Measurements from ENCODE around the gene NR2F2.

Gene NR2F2

DNA sequence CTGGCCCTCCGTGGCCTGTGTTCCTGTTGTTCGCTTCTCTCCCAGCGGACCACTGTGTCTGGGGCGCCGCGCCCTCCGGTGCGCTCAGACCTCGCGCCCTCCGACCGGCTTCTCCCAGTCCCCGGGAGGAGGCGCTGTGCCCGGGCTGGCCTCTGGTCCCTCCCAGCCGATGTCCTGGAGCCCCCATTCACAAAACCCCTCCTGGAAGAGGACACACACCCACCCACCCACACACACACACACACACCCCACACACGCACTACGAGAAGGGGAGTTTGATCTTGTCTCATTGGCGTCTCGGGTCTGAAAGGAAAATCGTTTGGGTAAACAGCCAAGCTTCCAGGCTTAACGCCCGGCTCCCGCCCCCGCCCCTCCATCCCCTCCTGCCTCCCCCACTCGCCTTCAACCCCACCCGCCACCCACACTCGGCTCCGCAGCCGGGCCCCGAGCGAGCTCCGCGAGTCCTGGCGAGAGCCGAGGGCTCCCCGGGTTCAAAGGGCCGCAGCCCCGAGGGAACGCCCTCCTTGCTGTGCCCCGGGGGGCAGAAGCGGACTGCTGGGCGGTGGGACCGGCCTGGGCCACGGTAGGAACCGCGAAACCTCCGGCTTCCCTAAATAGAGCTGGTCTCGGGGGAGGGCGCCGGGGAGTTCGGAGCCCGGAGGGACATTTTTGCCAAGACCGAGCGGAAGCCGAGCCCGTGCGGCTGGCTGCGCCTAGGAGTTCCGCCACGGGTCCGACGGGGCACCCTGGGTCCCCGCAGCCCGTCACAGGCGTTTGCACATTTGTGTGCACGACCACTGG is 23.6 kb downstream of the NR2F2 start:
- DNase-seq (ENCODE audit: low spot score) = no peak

DNA sequence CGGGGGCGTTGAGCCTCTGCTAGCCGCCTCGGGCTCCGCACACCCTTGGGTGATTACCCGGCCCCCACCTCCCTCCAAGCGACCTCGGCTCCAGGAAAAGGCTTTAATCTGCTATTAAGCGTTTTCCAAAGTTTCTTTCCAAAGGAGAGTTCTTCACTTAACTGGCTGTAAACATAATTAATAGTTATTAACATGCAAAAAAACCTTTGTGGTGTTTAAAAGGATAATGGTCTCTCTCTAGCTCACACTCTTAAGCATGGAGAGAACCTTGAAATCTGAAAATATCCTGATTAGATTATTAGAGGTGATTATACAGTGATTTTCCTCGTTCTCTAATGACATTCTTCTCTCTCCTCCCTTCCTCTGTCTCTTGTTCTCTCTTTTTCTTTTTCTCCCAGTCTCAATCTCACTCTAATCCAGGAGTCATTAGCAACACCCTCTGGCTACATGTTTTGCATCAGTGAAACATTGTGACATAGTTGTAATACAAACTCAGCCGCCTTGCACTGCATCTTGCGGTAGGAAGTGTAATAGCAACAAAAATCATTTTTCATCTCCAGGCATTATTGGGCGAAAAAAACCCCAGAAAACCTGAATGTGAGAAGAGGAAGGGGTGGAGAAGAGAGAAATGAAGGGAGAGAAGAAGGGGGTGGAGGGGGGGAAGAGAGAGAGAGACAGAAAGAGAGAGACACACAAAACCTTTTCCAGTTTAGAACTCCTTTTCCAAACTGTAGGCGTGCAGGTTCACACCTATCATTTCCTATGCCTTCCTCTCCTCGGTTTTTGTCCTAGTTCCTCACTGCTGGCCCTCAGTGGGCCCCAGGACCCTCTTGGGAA is 24.4 kb downstream of the NR2F2 start:
- DNase-seq (ENCODE audit: low spot score) = no peak

DNA sequence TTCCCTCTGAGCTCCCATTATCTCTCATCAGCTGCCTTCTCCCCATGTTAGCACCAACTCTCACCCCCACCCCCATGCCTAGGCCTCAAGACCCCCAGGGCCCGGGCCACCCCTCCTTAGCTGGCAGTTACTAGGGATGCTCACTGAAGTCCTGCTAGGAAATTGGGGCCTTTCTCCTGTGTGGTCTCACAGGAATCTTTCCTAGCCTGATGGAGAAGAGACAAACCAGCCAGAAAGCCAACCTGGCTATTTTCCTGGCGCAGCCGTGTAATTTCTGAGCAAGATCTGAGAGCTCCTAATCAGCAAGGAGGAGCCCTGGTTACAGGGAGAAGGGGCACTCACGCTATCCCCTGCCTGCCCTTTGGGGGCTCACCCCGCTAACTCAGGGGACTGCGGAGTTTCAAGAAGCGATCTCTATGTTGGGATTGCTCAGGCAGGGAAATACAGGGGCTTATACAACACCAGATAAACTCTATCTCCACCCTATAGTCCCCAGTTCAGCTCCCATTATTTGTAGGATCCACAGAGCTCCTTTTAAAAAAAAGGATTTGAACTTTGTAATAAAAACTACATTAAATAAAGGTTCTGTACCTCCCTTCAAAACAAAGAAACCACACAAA is 25.2 kb downstream of the NR2F2 start:
- no peak for DNase-seq (ENCODE audit: low spot score)

DNA sequence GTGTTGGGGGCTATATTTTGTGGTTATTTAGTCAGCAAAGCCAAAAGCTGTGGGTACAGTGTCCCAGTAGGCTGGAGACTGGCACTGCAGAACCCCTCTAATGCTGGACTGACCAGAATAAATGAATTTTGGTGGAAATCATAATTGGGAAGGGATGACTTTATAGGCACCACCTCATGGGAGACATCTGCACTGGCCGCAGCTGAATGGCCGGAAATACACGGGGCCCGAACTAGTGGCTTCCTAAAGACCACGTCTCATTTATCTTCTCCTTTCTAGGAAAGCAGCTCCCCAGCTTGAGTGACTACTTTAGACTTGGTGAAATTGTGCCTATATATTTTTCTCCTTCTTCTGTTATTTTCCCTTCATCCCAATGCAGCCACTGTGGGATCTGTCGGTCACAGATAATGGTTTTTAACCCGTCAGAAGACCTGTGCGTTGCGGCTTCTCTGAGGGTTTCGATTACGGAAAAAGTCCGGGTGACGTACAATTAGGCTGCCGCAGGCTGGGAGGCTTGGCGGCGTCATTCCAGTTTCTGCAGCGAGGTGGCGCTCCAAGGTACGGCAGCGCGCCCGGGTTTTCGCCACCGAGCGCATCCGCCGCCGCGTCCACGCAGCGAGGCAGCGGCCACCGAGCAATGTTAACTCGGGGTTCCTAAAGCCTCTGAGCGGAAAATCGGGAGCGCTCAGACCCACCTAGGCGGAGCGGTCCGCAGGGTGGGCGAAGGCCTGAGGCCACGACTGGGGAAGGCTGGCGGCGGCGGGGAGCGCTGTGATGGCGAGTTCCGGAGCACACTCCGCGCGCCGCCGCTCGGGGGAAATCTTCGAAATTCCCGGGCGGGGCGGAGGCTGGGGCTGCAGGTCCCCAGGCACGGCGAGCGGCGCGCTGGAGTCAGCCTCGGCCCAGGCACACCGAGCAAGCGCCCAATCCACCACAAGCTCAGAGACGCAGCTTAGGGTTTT is 26.3 kb downstream of the NR2F2 start:
- peak; percentile 13 for DNase-seq (ENCODE audit: low spot score)

GRCh38 chr15:96358001-96358801 is 27.7 kb downstream of the NR2F2 start:
- DNase-seq (ENCODE audit: low spot score) = no peak

- no peak for DNase-seq (ENCODE audit: low spot score)
Observed at GRCh38 chr15:96358821-96359615, 28.5 kb downstream of the NR2F2 start.

DNA sequence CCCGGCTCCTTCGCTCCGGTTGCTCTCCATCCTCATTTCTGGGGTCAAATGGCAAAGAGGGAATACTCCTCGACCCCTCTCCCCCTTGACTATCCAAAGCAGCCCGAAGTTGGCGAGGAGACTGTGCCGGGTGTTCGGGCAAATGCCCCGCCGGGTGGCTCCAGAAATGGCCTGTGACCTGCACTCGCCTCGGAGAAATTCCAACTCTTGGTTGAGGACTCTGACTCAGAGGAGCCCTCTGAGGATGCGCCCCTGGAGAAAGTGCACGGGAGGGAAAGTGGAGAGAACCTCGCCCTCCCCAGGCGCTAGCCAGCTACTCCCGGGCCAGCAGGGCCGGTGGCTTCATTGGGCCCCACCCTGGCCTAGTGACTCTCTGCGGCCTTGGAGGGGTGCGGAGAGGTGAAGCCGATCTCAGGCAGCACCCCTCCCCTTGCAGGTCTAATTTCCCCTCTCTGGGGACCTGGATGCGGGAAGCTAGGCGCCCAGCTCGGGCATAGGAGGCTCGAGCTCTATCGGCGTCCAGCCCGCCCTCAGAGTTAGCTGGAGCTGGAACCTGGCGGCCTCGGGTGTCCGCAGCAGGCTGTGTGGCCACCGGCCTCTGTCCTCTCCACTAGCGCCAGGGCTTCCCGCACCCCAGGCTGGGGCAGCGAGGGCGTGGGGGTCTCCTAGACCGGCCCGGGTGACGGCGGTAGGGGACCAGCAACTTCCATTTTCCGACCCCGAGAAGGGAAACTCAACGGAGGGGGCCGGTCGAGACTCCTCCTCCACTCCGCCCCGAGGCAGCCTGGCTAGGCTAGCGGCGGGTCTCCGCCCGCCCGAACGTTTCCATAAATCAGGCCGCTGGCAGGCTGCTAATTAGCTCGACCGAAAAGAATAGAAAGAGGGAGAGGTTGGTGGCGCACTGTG is 29.4 kb downstream of the NR2F2 start:
- no peak for DNase-seq (ENCODE audit: low spot score)

DNA sequence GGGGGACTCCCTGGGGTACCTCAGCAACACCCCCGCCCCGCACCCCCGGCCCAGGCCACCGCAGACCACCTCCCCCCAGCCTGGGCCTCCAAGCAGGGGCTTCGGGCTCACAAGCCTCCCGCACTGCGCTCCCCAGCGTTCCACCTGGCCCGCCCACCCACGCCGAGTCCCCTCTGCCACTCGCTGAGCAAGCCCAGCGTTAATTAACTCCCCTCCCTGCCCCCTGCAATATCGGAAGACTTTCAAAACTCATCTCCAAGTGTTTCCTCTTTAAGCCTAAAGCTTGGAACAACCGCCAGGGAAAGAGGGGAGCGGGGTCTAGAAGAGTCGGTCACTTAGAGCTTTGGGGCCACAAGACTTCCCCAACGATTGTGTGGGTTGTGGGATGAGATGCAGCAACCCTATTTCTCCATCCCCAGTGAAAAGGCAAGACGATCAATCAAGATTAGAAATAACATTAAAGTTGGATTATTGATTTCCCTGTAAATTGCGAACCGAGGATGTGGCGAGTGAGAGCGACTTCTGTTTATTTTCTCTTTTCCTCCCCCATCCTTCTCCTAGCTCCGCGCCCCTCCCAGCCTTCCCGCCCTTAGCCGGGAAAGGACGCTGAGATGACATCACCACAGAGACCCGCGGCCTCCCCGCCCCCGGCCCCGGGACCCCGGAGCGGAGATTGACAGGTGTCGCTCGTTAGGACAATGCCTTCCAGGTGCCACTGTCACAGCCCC is 30.2 kb downstream of the NR2F2 start:
- DNase-seq (ENCODE audit: low spot score) = no peak

GRCh38 chr15:96361309-96362010 is 31.0 kb downstream of the NR2F2 start:
- no peak for DNase-seq (ENCODE audit: low spot score)

DNA sequence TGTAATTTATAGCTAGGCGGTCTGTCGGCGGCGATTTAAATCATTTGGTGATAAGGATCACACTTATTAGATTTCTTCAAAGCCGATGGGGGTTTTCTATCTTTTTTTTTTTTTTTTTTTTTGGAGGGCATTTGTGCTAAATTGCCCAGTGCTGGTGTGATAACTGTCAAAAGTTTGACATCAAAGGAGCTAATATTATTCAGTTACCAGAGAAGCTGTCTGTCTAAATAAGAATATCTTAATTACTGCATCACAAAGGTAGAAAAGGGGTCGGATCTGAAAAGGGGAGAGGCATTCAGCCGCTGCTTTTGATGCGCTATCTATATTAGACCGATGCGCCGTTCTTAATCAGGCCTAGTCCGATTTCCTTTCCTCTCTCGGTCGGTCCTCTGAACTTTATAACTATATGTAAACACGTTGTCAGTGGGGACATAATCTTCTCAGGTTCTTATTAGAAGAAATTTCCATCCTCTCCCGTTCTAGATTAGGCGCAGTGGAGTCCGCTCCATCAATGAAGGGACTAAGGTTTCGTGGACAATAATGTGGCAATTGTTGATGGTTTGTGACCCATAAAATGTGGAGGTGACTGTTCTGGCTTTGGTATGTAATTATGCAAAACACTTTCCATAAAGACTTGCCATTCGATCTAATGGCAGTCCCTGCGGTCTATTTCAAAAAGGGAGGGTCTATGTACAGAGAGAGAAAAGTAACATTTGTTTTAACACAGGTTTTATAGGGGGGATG is 31.7 kb downstream of the NR2F2 start:
- DNase-seq (ENCODE audit: low spot score) = no peak

GRCh38 chr15:96362755-96363651 is 32.5 kb downstream of the NR2F2 start:
- no peak for DNase-seq (ENCODE audit: low spot score)

DNA sequence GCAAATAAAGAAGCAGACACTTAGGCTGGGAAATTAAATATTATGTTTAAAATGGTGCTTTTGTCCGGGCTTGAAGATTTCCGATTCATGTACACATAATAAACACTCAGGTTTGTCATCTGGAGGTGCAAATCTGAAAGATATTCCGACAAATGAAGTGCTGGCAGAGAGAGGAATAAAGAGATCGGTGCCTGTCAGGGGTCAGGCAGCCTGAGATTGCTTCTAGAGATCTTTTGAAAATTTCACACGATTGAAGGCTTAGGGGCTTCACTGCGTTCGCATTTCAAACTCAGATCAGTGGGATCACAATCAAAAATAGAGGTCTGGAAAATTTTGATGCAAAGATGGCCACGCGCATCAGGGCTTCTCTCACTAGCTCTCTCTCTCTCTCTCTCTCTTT is 33.2 kb downstream of the NR2F2 start:
- no peak for DNase-seq (ENCODE audit: low spot score)

DNA sequence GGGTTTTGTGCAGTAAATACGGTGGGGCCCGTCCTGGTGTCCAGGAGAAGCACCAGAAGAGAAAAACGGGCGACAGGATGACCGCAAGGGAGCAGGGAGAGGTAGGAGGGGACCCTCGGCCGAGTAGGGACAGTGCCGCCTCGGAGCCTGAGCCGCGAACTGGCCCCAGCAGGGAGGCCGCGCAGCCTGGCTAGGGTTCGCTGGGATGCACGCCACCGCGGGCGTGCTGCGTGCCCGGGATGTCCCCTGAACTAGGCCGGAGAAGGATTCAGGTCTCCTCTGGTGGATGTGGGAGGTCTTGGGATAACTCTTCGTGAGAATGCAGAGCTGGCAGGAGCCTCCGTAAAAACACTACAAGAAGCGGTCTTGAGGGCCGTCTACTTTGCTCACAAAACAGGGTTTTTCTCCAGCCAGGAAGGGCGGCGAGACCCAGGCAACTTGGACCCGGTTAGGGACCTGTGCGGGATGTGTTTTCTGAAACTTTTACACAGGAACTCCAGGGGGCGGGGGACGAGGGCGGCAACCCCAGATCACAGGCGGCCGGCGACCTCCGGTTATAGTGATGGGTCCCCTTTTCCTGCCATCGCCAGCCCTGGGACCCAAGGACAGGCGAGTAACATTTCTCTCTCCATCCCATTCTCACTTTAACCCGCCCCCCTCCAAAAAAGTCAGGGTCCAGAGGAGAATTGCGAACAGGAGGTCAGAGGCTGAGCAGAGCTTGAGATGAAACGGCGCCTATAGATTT is 35.5 kb downstream of the NR2F2 start:
- no peak for DNase-seq (ENCODE audit: low spot score)

DNA sequence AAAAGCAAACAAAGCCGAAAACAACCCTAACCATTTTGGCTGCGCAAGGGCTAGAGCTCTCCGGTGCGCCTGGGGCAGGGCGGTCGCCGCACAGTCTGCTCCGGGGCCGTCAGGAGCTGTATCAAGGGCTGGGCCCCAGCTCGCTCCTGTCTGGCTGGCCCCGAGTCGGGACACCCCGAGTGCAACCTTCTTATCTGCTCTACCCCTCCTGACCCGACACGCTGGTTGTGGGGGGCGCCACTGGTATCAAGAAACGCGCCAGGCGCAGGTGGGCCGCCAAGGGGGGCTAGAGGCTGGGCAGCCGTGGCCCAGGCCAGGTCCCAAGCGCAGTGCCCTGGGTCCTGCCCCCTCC is 36.0 kb downstream of the NR2F2 start:
- no peak for DNase-seq (ENCODE audit: low spot score)

Measured in hematopoietic multipotent progenitor cell treated with erythropoietin and hydrocortisone succinate and interleukin-3 and kit ligand, for 17 days (in vitro differentiated cells).